ENCODE data around the gene FANCB. TPM values are rescaled to one million over a fixed set of nuclear protein-coding genes. Genes with fewer than 3 reads are reported as not detected.
A peak's percentile ranks its signal among the peaks of the same experiment; 100 is the strongest.

The FANCB gene
- total RNA-seq, 1 experiment from 2014 or later, result 11.3 TPM

- DNase-seq (ENCODE audit: low read depth, low spot score) (no peak), ATAC-seq (no peak)
- no peaks in the 10 kb centered on the region; a peak in 1 of 4 replicates for H3K36me3 ChIP-seq (ENCODE audit: control insufficient read depth in 1 of 2, insufficient read depth in 2 of 2, low read length in 2 of 2)
- H3K27ac ChIP-seq (ENCODE audit: low read depth, low read length), result no peak overlapping the region
- intact Hi-C loops (cut with micrococcal nuclease), result no loop called here
- no peaks in the 10 kb centered on the region for H4K20me1 ChIP-seq (ENCODE audit: insufficient read depth)
- peaks cover 56% of the 10 kb centered on the region for H3K79me2 ChIP-seq (ENCODE audit: insufficient read depth, low read length)
- ChIA-PET CTCF (no interaction called here), RAD21 (ENCODE audit: low non-redundant PET in 1 of 2, low total read pairs in 2 of 2, uncharacterized antibody in 2 of 2, unreplicated experiment in 2 of 2) (no interaction called here), POLR2A (no interaction called here)
- H3K4me3 ChIP-seq (replicated peaks in 1 of 2; ENCODE audit: low read depth in 1 of 2, low read length in 2 of 2), result peak overlapping the region; percentile 66 to 71
- H3K9ac ChIP-seq (ENCODE audit: low read length), result no peak overlapping the region
- H3K4me2 ChIP-seq (ENCODE audit: low read length), result peak overlapping the region; percentile 75
- H3K9me2 ChIP-seq (ENCODE audit: insufficient read depth), result no peaks in the 10 kb centered on the region
- H2AFZ ChIP-seq (ENCODE audit: low read depth, low read length, poor library complexity, severe bottlenecking), result no peak overlapping the region
- peaks cover 0 to 3% of the 10 kb centered on the region in 2 experiments; a peak in 2 of 4 replicates for H3K4me1 ChIP-seq (ENCODE audit: control insufficient read depth in 1 of 2, insufficient read depth in 2 of 2, low read length in 2 of 2)
- no TSS peak for BruUV-seq (replicated peaks)
- H3K9me3 ChIP-seq (ENCODE audit: control insufficient read depth in 1 of 2, insufficient read depth in 1 of 2, low read depth in 1 of 2, low read length in 2 of 2), result no peaks in the 10 kb centered on the region
- H3K27me3 ChIP-seq (ENCODE audit: insufficient read depth, low read length), result no peaks in the 10 kb centered on the region
- no peak for TF ChIP-seq REST (IDR thresholded peaks at IDR 0.05; ENCODE audit: low read depth)
- TF ChIP-seq ATF3 (IDR thresholded peaks at IDR 0.05), result no peak
- TF ChIP-seq SP1 (IDR thresholded peaks at IDR 0.05; ENCODE audit: low read depth), result no peak
- TF ChIP-seq, protein P1, sequence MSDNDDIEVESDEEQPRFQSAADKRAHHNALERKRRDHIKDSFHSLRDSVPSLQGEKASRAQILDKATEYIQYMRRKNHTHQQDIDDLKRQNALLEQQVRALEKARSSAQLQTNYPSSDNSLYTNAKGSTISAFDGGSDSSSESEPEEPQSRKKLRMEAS (IDR thresholded peaks at IDR 0.05), result no peak
- no peak for TF ChIP-seq YY1 (IDR thresholded peaks at IDR 0.05; ENCODE audit: extremely low read depth, insufficient replicate concordance, low read depth, low read length)
- no peak for TF ChIP-seq SIN3A (IDR thresholded peaks at IDR 0.05; ENCODE audit: low read depth)
- no peak for TF ChIP-seq ZNF274 (IDR thresholded peaks at IDR 0.05; ENCODE audit: low read depth, low read length)
- TF ChIP-seq RAD21 (IDR thresholded peaks at IDR 0.05; ENCODE audit: low read depth), result no peak
- no peak for TF ChIP-seq JUND (IDR thresholded peaks at IDR 0.05)
Measured at GRCh38 chrX:14871767-14872166, 1.1 kb downstream of the FANCB start.
